ENCODE data around the gene PLIN1. TPM values are rescaled to one million over a fixed set of nuclear protein-coding genes. Genes with fewer than 3 reads are reported as not detected.

PLIN1 gene
- total RNA-seq, 1 experiment from 2014 or later = 0.35 TPM

DNA sequence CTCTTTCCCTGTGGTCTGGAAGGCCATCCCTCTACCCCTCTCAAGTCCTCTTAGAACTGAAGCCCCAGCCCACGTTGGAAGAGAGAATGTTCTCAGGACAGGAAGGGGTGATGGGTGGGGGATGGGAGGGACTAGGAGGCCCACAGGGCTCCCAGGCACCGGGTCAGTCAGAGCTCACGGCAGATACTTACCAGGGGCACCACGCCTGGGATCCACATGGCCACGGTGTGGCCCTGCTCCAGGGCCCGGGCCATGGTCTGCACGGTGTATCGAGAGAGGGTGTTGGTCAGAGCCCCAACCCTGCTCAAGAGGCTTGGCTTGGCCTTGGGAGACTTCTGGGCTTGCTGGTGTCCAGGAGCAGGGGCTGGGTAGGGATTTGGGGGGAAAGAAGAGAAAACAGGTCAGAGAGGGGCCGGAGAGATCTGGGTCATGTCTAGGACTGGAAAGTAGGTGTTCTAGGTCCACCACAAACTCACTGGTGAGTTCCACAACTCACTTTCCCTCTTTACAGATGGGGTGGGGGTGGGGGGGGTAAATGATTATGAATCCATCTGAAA, 9.8 kb downstream of the PLIN1 start:
- TF ChIP-seq, protein P1, sequence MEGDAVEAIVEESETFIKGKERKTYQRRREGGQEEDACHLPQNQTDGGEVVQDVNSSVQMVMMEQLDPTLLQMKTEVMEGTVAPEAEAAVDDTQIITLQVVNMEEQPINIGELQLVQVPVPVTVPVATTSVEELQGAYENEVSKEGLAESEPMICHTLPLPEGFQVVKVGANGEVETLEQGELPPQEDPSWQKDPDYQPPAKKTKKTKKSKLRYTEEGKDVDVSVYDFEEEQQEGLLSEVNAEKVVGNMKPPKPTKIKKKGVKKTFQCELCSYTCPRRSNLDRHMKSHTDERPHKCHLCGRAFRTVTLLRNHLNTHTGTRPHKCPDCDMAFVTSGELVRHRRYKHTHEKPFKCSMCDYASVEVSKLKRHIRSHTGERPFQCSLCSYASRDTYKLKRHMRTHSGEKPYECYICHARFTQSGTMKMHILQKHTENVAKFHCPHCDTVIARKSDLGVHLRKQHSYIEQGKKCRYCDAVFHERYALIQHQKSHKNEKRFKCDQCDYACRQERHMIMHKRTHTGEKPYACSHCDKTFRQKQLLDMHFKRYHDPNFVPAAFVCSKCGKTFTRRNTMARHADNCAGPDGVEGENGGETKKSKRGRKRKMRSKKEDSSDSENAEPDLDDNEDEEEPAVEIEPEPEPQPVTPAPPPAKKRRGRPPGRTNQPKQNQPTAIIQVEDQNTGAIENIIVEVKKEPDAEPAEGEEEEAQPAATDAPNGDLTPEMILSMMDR (IDR thresholded peaks at IDR 0.05; ENCODE audit: unreplicated experiment) = no peak
- Mint-ChIP-seq H3K27me3 (ENCODE audit: unreplicated experiment) (peaks cover 15% of the 10 kb centered on the region), H3K4me3 (ENCODE audit: low read depth, unreplicated experiment) (no peak overlapping the region)

DNA sequence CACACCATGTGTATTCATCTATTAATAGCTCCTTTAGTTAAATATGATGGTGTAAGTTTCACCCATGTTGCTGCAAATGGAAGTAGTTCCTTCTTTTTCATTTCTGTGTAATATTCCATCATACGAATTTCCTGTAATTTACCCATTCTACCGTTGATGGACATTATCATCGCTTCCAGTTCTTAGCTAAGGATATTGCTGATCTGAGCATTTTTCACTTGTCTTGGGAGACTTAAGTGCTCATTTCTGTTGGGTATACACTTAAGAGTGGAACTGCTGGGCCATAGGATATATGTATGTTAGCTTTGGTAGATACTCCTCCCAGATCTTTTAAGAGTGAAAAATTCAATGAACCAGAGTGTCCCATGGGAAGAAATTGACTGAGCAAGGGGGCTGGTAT, 11.0 kb downstream of the PLIN1 start:
- H3K27me3 Mint-ChIP-seq (ENCODE audit: unreplicated experiment) = peaks cover 15% of the 10 kb centered on the region
- CTCF ChIA-PET = interaction anchor here (0.6 kb wide), 1 partner anchor 8 kb away, joined by 3 read pairs; no protein-coding TSS in a partner anchor
- H3K27ac Mint-ChIP-seq (ENCODE audit: unreplicated experiment) = no peak overlapping the region
- H3K4me1 Mint-ChIP-seq (ENCODE audit: low read depth, unreplicated experiment) = peaks cover 9% of the 10 kb centered on the region
- intact Hi-C loops (cut with micrococcal nuclease; ENCODE audit: unreplicated experiment) = no loop called here
- DNase-seq = no peak
- no peak overlapping the region for H3K4me3 Mint-ChIP-seq (ENCODE audit: low read depth, unreplicated experiment)
- TF ChIP-seq, protein P1 (IDR thresholded peaks at IDR 0.05; ENCODE audit: unreplicated experiment) = no peak
- H3K36me3 Mint-ChIP-seq (ENCODE audit: insufficient read depth, unreplicated experiment) = no peaks in the 10 kb centered on the region
- H3K9me3 Mint-ChIP-seq (ENCODE audit: low read depth, unreplicated experiment) = no peaks in the 10 kb centered on the region
- no TSS peak for BruUV-seq (replicated peaks)

More for the DNA sequence above, 9.8 kb downstream of the PLIN1 start:
- DNase-seq = no peak
- Mint-ChIP-seq H3K36me3 (ENCODE audit: insufficient read depth, unreplicated experiment) (no peaks in the 10 kb centered on the region), H3K4me1 (ENCODE audit: low read depth, unreplicated experiment) (peaks cover 6% of the 10 kb centered on the region), H3K27ac (ENCODE audit: unreplicated experiment) (no peak overlapping the region), H3K9me3 (ENCODE audit: low read depth, unreplicated experiment) (no peaks in the 10 kb centered on the region)
- intact Hi-C loops (cut with micrococcal nuclease; ENCODE audit: unreplicated experiment) = no loop called here
- CTCF ChIA-PET = no interaction called here
- BruUV-seq (replicated peaks) = no TSS peak

DNA sequence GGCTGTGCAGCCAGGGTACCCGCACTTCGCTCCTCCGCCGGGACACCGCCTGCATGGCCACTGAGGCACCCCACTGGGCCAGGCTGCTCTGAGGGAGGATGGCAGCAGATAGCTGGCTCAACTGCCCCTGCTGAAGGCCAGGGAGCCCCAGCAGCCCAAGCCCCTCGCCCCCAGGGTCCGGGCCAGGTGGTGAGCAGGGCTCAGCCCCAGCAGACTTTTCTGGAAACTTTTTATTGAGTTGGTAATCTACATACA, 11.5 kb downstream of the PLIN1 start:
- CTCF ChIA-PET = no interaction called here
- Mint-ChIP-seq H3K27me3 (ENCODE audit: unreplicated experiment) (peaks cover 15% of the 10 kb centered on the region), H3K36me3 (ENCODE audit: insufficient read depth, unreplicated experiment) (no peaks in the 10 kb centered on the region), H3K27ac (ENCODE audit: unreplicated experiment) (no peak overlapping the region), H3K4me3 (ENCODE audit: low read depth, unreplicated experiment) (no peak overlapping the region), H3K9me3 (ENCODE audit: low read depth, unreplicated experiment) (no peaks in the 10 kb centered on the region), H3K4me1 (ENCODE audit: low read depth, unreplicated experiment) (peaks cover 14% of the 10 kb centered on the region)
- DNase-seq = no peak
- BruUV-seq (replicated peaks) = no TSS peak
- intact Hi-C loops (cut with micrococcal nuclease; ENCODE audit: unreplicated experiment) = no loop called here
- TF ChIP-seq, protein P1 (IDR thresholded peaks at IDR 0.05; ENCODE audit: unreplicated experiment) = no peak

DNA sequence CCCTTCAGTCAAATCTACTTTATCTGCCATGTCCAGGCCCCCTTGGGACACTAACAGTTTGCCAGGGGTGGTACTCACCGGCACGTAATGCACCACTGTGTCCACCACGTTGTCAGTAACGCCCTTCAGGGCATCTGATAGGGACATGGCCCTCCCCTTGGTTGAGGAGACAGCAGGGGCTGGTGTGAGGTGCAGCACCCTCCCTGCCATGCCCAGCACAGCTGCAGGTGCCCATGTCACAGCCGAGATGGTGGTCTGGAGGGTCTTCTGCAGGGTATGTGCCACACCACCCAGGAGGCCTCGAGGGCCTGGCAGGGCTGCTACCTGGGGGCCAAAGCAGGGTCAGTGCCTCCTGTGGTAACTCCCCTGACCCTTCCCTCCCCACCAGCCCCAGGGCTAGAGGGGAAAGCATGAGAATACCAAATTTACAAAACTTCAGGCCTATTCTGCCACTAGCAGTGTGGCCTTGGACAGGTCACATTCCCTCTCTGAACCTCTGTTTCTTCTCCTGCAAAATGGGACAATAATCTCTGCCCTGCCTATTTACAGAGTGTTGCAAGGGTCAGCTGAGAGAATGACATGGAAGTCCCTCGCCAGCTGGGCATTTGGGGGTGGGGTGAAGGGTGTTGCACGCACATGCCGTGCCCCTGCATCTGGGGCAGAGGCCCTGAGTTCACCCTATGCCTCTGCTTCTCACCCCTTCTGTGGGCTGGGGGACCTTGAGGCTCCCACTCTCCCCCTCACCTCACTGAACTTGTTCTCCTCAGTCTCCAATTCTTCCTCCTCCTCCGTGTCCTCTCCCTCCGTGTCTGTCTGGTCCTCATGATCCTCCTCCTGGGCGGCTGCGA, 12.1 kb downstream of the PLIN1 start:
- Mint-ChIP-seq H3K4me1 (ENCODE audit: low read depth, unreplicated experiment) (peaks cover 19% of the 10 kb centered on the region), H3K27ac (ENCODE audit: unreplicated experiment) (no peak overlapping the region), H3K36me3 (ENCODE audit: insufficient read depth, unreplicated experiment) (no peaks in the 10 kb centered on the region), H3K27me3 (ENCODE audit: unreplicated experiment) (peaks cover 15% of the 10 kb centered on the region), H3K9me3 (ENCODE audit: low read depth, unreplicated experiment) (no peaks in the 10 kb centered on the region), H3K4me3 (ENCODE audit: low read depth, unreplicated experiment) (no peak overlapping the region)
- DNase-seq = no peak
- BruUV-seq (replicated peaks) = no TSS peak
- intact Hi-C loops (cut with micrococcal nuclease; ENCODE audit: unreplicated experiment) = no loop called here
- TF ChIP-seq, protein P1 (IDR thresholded peaks at IDR 0.05; ENCODE audit: unreplicated experiment) = no peak
- CTCF ChIA-PET = no interaction called here

Data from Calu3 (cell line).